Heart left ventricle (tissue), 16 donors: ENCODE measurements around the gene GPR87. TPM values are rescaled to one million over a fixed set of nuclear protein-coding genes. Genes with fewer than 3 reads are reported as not detected.

Source experiments
- ATAC-seq, 4 donors: fragments of 200-7000 bp; cut with Tn5 transposase; one replicate each; pipeline ENCODE4 v1.9.1; 2020 to 2022; ENCODE audit warnings: moderate library complexity in 4 of 4, mild to moderate bottlenecking in 3 of 4, moderate number of reproducible peaks in 1 of 4
- DNase-seq, 5 donors: peaks; one replicate each; pipeline ENCODE4 v3.0.0-alpha.2; 2020
- H3K27ac ChIP-seq, 12 donors: fragments of 200-600 bp; sonication (generic) in 4 of 12; one replicate each; pipeline versions ENCODE4 v1.5.0 to v1.8.0; 2016 to 2022; ENCODE audit warnings: mild to moderate bottlenecking in 2 of 12
- H3K27me3 ChIP-seq, 9 donors: fragments of 200-600 bp; sonication (generic) in 2 of 9; one replicate each; pipeline versions ENCODE4 v1.5.1 to v1.8.0; 2016 to 2022; ENCODE audit warnings: mild to moderate bottlenecking in 3 of 9
- H3K36me3 ChIP-seq, 9 donors: fragments of 200-600 bp; sonication (generic) in 2 of 9; one replicate each; pipeline versions ENCODE4 v1.5.0 to v1.8.0; 2018 to 2022; ENCODE audit warnings: mild to moderate bottlenecking in 2 of 9
- H3K4me1 ChIP-seq, 12 donors: fragments of 200-600 bp; sonication (generic) in 4 of 12; one replicate each; pipeline versions ENCODE4 v1.5.0 to v1.8.0; 2016 to 2022; ENCODE audit warnings: mild to moderate bottlenecking in 3 of 12
- H3K4me3 ChIP-seq, 12 donors: fragments of 200-600 bp; sonication (generic) in 4 of 12; one replicate each; pipeline versions ENCODE4 v1.5.0 to v1.8.0; 2017 to 2022; ENCODE audit warnings: mild to moderate bottlenecking in 9 of 12, moderate library complexity in 4 of 12
- H3K9me3 ChIP-seq, 12 donors: fragments of 200-600 bp; sonication (generic) in 4 of 12; one replicate each; pipeline versions ENCODE4 v1.5.0 to v1.8.0; 2016 to 2022; ENCODE audit warnings: mild to moderate bottlenecking in 1 of 12
- POLR2A ChIP-seq, 2 donors: fragments of 450-650 bp; IDR thresholded peaks; one replicate each; pipeline ENCODE4 v1.6.1; 2017; ENCODE audit warnings: antibody characterized with exemption in 2 of 2, mild to moderate bottlenecking in 2 of 2, moderate library complexity in 2 of 2
- WGBS, 4 donors: extraction: QIAGEN DNeasy Blood & Tissue Kit in 2 of 4; methylation state at CpG; one replicate each; pipeline versions ENCODE4 v1.1.5 to v1.1.7; 2013 to 2018; 5-methylcytosine and 5-hydroxymethylcytosine counted together
- intact Hi-C, 10 donors: fragments of 100-400 bp; cut with DNase I; formaldehyde crosslinking; loops; one replicate each; pipeline versions ENCODE4 v1.11.1 to v1.14.2; 2022
- polyA plus RNA-seq, 2 donors: library from polyadenylated mRNA; stranded (reverse); fragments of 200-250 nt; gene quantifications; one replicate each; pipeline ENCODE4 v1.2.3, GENCODE V29; 2013
- total RNA-seq, 9 donors: library from RNA; depleted of rRNA in 2 of 9; stranded (reverse); fragments of >200 nt in 2 of 9; fragmentation: NEBNext Ultra II Directional in 3 of 9; extraction: Animal tissue kit (Norgen Biotek cat#: 25700) in 3 of 9; gene quantifications; one replicate each; pipeline versions ENCODE4 v1.1.0 to v1.2.4, GENCODE V29; 2016 to 2023
- TF ChIP-seq, protein P1 (sequence below), 12 donors: fragments of 200-600 bp; sonication (generic) in 4 of 12; IDR thresholded peaks; one replicate each; pipeline versions ENCODE4 v1.5.0 to v1.8.0; 2018 to 2022; ENCODE audit warnings: antibody characterized with exemption in 12 of 12, mild to moderate bottlenecking in 5 of 12
- donor health status: ischemic (EF 13 %, LVEDD 7.1; RV severe dilation, severe dysfunction).
- donor health status: healthy with polysubstance abuse.
- donor health status: DM: no; HTN: yes; CAD: no.
- donor health status: DM: no; HTN: no; CAD: no.
- donor health status: ischemic (EF 25% LVEDD 6.9; RV normal size, moderate dysfunction).
- donor health status: ischemic (EF 25% LVEDD 5.7; RV mildly dilated, moderate dysfunction).
- donor health status: healthy.
- donor health status: DM: yes; HTN: yes; CAD: no.
- donor health status: ischemic (EF 35%, LVEDD 5.7; RV mildly dilated, moderate dysfunction).
- donor health status: nonischemic (EF 11% LVEDD 7.7; RV severe dilation, severe dysfunction).
- donor health status: DM: yes; HTN: yes; CAD: no.
- donor health status: PGD.
- donor health status: ischemic (EF 29% LVEDD 5.4; RV normal size, mild dysfunction).
- donor health status: nonischemic (EF 23%, LVEDD 6.1; RV moderate dilation, normal function).

GPR87 gene
- total and polyA plus RNA-seq, 11 donors: not detected

- Histone ChIP-seq H3K4me1 (peaks cover 0 to 20% (median 0%) of the 10 kb centered on the region in 12 donors), H3K36me3 (no peaks in the 10 kb centered on the region), H3K9me3 (no peaks in the 10 kb centered on the region), H3K27ac (peak overlapping the region in 1 of 12 donors; percentile 12), H3K27me3 (no peaks in the 10 kb centered on the region), H3K4me3 (no peak overlapping the region)
- 31 to 49% (median 38%) methylated on average over 2 of the region's 2 CpGs for WGBS, 4 donors
- no peak for TF ChIP-seq POLR2A (IDR thresholded peaks at IDR 0.05)
- TF ChIP-seq, protein P1, sequence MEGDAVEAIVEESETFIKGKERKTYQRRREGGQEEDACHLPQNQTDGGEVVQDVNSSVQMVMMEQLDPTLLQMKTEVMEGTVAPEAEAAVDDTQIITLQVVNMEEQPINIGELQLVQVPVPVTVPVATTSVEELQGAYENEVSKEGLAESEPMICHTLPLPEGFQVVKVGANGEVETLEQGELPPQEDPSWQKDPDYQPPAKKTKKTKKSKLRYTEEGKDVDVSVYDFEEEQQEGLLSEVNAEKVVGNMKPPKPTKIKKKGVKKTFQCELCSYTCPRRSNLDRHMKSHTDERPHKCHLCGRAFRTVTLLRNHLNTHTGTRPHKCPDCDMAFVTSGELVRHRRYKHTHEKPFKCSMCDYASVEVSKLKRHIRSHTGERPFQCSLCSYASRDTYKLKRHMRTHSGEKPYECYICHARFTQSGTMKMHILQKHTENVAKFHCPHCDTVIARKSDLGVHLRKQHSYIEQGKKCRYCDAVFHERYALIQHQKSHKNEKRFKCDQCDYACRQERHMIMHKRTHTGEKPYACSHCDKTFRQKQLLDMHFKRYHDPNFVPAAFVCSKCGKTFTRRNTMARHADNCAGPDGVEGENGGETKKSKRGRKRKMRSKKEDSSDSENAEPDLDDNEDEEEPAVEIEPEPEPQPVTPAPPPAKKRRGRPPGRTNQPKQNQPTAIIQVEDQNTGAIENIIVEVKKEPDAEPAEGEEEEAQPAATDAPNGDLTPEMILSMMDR (IDR thresholded peaks at IDR 0.05): no peak
- ATAC-seq: peak in 1 of 4 donors; percentile 60
- intact Hi-C loops: no loop called here
- no peak for DNase-seq
Measured at GRCh38 chr3:151356794-151357462, 40.3 kb upstream of the GPR87 start.

GRCh38 chr3:151351648-151352047 lies 35.0 kb upstream of the GPR87 start:
- WGBS, 4 donors: 86 to 87% (median 87%) methylated on average over 4 of the region's 4 CpGs
- no peaks in the 10 kb centered on the region for H3K27me3 ChIP-seq

GRCh38 chr3:151351219-151351618 lies 34.6 kb upstream of the GPR87 start:
- Histone ChIP-seq H3K4me3 (no peak overlapping the region), H3K9me3 (no peaks in the 10 kb centered on the region), H3K4me1 (peaks cover 0 to 42% (median 0%) of the 10 kb centered on the region in 12 donors), H3K27me3 (no peaks in the 10 kb centered on the region), H3K27ac (peak overlapping the region in 1 of 12 donors; percentile 87), H3K36me3 (no peaks in the 10 kb centered on the region)
- no peak for ATAC-seq
- 91 to 98% (median 95%) methylated on average over 1 of the region's 1 CpG for WGBS, 4 donors
- TF ChIP-seq, protein P1 (IDR thresholded peaks at IDR 0.05): no peak
- no peak for TF ChIP-seq POLR2A (IDR thresholded peaks at IDR 0.05)
- no peak for DNase-seq
- intact Hi-C loops: no loop called here

More at GRCh38 chr3:151351648-151352047, 35.0 kb upstream of the GPR87 start:
- TF ChIP-seq, protein P1 (IDR thresholded peaks at IDR 0.05): no peak
- TF ChIP-seq POLR2A (IDR thresholded peaks at IDR 0.05): no peak
- Histone ChIP-seq H3K4me3 (peak overlapping the region in 1 of 12 donors; percentile 15), H3K27ac (peak overlapping the region in 1 of 12 donors; percentile 87), H3K9me3 (no peaks in the 10 kb centered on the region), H3K4me1 (peaks cover 0 to 44% (median 0%) of the 10 kb centered on the region in 12 donors), H3K36me3 (no peaks in the 10 kb centered on the region)
- ATAC-seq (no peak), DNase-seq (no peak)
- intact Hi-C loops: no loop called here

DNA sequence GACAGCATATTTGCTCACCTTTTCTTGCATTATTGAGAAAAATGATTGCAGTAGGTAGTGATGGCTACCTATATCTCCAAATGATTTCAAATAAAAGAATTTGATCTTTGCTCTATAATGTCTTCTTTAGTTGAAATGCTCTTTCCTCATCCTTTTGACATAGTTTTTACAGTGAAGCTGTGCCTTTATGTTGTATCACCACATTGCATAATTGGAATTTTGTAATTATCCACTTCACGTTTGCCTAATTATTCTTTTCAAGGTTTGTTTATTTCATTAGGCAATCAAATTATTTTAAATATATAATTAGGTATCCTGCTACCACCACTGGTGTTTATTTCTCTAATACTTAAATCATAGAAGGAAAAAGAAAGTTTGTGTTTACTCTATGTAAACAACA lies 34.0 kb upstream of the GPR87 start:
- Histone ChIP-seq H3K4me1 (peaks cover 0 to 46% (median 0%) of the 10 kb centered on the region in 12 donors), H3K9me3 (no peaks in the 10 kb centered on the region), H3K36me3 (no peaks in the 10 kb centered on the region), H3K4me3 (no peak overlapping the region), H3K27me3 (no peaks in the 10 kb centered on the region), H3K27ac (peak overlapping the region in 1 of 12 donors; percentile 87)
- DNase-seq (no peak), ATAC-seq (no peak)
- TF ChIP-seq, protein P1 (IDR thresholded peaks at IDR 0.05): no peak
- no peak for TF ChIP-seq POLR2A (IDR thresholded peaks at IDR 0.05)
- intact Hi-C loops: no loop called here
- 78 to 91% (median 87%) methylated on average over 1 of the region's 1 CpG for WGBS, 4 donors
